Activated effector memory CD4-positive, alpha-beta T cell treated with Interleukin-2 at 50 U/mL for 16 hours (primary cell): ENCODE data around the gene HELZ.
"Not testable (repeated sequence)": the region's sequence is repeated elsewhere in the genome, so short reads cannot be mapped to it uniquely, and the experiment has no call there.

Experiments
- DNase-seq: peaks from one replicate; pipeline ENCODE4 v3.0.0-alpha.2; 2020

Gene HELZ

GRCh38 chr17:67183531-67183930, 61.5 kb downstream of the HELZ start:
- DNase-seq = no peak

DNA sequence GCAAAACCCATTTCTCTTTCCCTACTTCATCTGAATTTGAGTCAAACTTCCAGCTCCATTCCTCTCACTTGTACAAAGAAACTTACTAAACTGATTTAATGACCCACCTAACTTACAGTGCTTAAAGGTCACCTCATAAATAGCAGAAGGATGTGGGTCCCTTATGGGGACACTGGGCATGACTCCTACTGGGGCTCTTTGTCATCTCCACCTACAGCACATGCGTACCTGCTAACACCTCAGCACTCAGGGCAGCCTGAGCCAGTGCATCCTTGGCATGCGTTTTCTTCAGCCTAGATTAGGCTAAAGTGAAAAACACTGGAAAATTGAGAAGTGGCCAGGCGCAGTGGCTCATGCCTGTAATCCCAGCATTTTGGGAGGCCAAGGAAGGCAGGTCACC, 63.2 kb downstream of the HELZ start:
- DNase-seq = no peak

GRCh38 chr17:67180275-67180674, 64.7 kb downstream of the HELZ start:
- no peak for DNase-seq

- DNase-seq = no peak
Measured at GRCh38 chr17:67178555-67178954, 66.4 kb downstream of the HELZ start.

GRCh38 chr17:67177732-67178131, 67.3 kb downstream of the HELZ start:
- no peak for DNase-seq

DNA sequence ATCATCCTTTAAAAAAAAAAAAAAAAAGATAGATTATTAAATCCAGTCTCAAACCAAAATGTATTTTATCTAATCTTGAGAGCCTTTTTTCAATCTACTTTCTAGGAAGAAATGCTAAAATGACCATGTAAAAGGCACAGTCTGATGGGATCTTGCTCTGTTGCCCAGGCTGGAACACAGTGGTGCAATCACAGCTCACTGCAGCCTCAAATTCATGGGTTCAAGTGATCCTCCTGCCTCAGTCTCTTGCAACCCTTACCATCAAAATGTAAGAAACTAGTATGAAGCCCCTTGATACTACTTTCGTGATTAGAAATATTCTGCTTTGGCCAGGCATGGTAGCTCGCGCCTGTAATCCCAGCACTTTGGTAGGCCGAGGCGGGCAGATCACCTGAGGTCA, 70.8 kb downstream of the HELZ start:
- DNase-seq = no peak

GRCh38 chr17:67171560-67171959, 73.4 kb downstream of the HELZ start:
- no peak for DNase-seq

GRCh38 chr17:67168496-67168895, 76.5 kb downstream of the HELZ start:
- no peak for DNase-seq

DNA sequence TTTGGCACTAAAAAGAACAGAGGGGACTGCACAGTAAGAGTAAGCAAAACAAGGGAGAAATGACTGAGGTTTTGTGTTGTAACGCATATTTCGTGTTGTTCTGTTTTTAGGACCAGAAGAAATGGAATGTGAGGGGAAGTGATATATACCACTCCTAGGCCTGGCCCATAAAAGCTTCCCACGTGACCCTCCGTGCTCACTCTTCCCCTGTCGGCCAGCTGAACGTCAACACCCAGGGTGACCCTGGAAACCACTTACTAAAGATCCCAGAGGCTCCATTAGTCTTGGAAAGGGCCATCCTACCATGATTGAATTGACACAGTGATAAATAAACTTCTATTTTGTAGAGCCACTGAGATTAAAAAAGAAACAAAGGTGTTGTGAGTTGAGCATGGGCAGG, 79.8 kb downstream of the HELZ start:
- DNase-seq = no peak

GRCh38 chr17:67164302-67164701, 80.7 kb downstream of the HELZ start:
- no peak for DNase-seq

DNA sequence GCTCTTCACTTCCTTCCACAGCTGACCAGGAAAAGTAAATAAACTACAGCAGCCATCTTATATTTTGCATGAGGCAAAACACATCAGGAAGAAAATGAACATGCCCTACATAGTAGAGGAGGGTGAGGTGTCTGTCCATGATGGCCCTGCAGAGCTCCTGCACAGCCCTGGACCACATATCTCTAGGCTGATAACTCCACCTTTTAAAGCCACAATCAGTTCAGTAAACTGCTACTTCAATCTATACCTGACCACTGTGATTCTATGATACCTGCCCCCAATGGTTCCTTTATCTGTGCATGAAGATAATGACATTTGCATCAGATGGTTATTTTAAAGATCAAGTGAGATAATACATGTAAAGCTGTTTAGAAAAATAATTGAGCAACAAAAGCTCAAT, 82.2 kb downstream of the HELZ start:
- no peak for DNase-seq

DNA sequence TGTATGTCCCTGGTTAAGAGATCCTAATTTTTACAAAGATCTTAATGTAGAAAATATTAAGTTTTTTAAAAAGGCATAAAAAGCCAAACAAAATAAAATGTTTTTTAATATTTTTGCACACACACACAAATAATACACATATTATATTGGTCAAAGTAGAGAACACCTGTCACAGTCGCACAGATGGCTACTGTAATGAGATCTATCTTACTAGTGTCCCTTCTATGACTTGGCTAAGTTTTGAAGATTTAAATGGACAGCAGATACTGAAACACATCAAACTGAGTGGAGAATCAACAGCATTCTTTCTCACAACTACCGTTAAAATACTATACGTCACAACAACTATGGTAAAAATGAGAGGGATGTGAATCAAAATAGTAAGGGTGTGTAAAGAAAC, 83.4 kb downstream of the HELZ start:
- no peak for DNase-seq

DNA sequence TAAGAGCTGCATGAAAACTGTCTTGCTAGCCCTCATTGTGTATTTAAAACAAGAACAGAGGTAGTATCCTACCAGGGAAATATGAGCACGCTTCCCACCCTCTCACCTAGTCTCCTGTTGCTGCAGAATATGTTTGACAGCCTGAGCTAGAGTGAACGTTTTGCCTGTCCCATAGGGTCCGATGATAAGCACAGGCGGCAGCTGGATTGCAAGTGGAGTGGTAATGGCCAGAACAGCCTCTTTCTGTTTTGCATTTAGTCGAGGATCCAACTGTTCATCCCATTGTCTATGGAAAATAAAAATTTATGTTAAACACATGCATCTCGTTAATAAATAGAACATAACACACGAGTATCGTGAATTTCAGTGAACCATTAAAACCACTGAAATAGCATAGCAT, 84.2 kb downstream of the HELZ start:
- DNase-seq = no peak

GRCh38 chr17:67157732-67158639, 87.0 kb downstream of the HELZ start:
- no peak for DNase-seq

DNA sequence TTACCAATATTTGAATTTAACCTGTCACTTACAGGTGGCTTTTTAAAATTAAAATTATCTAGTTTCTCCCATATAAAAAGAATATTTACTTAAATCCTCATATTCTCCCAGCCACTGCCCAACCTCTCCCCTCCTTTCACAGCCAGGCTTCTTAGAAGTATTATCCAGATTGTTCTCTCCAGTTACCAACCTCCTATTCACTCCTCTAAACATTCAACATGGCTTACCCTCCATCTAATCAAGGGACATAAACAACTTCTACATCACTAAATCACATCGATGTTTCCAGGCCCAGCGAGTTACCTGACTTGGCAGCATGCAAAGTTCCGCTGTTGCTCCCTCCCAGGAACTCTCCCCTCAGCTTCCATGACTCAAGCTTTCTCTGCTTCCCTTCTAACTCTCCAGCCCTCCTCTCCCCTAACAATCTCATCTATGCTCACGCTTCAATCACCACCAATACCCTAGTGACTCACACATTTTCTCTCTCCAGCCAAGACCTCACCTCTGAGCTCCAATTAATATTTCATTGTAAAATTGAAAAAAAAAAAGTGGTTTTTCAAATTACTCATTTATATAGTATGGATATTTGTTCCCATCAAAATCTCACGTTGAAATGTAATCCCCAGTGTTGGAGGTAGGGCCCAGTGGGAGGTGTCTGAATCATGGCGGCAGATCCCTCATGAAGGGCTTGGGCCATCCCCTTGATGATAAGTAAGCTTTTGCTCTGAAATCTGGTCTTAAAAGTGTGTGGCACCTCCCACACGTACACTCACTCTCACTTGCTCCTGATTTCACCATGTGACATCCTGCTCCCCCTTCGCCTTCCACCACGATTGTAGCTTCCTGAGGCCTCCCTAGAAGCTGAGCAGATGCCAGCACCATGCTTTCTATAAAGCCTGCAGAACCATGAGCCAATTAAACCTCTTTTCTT, 88.5 kb downstream of the HELZ start:
- no peak for DNase-seq

- no peak for DNase-seq
Measured at GRCh38 chr17:67152824-67153223, 92.2 kb downstream of the HELZ start.

GRCh38 chr17:67151717-67152116, 93.3 kb downstream of the HELZ start:
- DNase-seq = no peak

DNA sequence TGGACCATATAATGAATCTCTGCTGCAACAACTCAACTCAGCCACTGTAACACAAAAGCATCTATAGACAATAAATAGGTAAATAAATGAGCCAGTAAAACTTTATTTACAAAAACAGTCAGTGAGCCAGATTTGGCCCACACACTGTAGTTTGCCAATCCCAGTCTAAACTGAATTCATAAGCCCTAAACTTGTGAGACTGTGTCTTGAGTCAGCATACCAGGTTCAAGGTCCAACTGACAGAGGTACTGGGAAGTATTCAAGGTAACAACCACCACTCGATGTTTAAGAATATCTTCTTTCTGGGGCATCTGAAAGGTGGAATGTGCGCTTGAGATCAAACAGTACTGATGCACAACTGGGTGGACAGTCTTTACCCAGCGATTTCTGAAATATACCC, 94.2 kb downstream of the HELZ start:
- no peak for DNase-seq

DNA sequence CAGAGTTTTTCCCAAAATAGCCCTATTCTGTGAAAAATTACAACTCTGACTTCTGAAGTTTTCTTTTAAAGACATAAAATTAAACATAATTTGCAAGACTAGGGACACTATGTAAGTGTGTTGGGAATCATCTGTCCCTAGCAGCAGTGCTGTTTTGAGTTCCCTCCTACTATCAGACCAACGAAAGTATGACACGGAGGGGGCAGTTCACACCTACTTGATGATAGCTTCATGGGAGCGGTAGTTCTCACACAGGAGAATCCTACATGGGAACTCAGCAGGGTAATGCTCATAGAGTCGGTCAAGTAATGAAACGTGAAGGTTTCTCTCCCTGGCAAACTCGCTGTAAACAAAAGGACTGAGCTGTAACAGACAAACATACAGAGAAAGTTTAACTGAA, 96.6 kb downstream of the HELZ start:
- no peak for DNase-seq

GRCh38 chr17:67145183-67145805, 99.7 kb downstream of the HELZ start:
- DNase-seq = no peak

- no peak for DNase-seq
Measured at GRCh38 chr17:67143318-67143717, 101.7 kb downstream of the HELZ start.

GRCh38 chr17:67142030-67142429, 103.0 kb downstream of the HELZ start:
- DNase-seq = not testable (repeated sequence)
